Karpas-422 (cell line): ENCODE data around the gene PDE2A. TPM values are rescaled to one million over a fixed set of nuclear protein-coding genes. Genes with fewer than 3 reads are reported as not detected.

Experiments
- DNase-seq: peaks from one replicate; pipeline ENCODE4 v3.0.0-alpha.2; 2015
- H2AFZ ChIP-seq: fragments of 200-600 bp; sonication (generic); 2 replicates; pipeline ENCODE4 v1.6.1; 2014; ENCODE audit warnings: antibody characterized with exemption, low read length, mixed read lengths
- H3K27ac ChIP-seq: fragments of 200-600 bp; sonication (generic); 2 replicates; pipeline ENCODE4 v1.5.1; 2014; ENCODE audit warnings: mild to moderate bottlenecking, low read length, moderate library complexity
- H3K27me3 ChIP-seq: fragments of 200-600 bp; sonication (generic); 2 replicates; pipeline ENCODE4 v1.6.1; 2014; ENCODE audit warnings: low read length, mixed read lengths
- H3K36me3 ChIP-seq: fragments of 200-600 bp; sonication (generic); 2 replicates; pipeline ENCODE4 v1.6.1; 2014; ENCODE audit warnings: low read length, mixed read lengths; ENCODE audit not compliant: insufficient read depth
- H3K4me1 ChIP-seq: fragments of 200-600 bp; sonication (generic); 2 replicates; pipeline ENCODE4 v1.6.1; 2014; ENCODE audit warnings: mild to moderate bottlenecking, low read length, mixed read lengths
- H3K4me2 ChIP-seq: fragments of 200-600 bp; sonication (generic); 2 replicates; pipeline ENCODE4 v1.6.1; 2014; ENCODE audit warnings: low read length, low read depth, mild to moderate bottlenecking; ENCODE audit not compliant: poor library complexity, severe bottlenecking
- H3K4me3 ChIP-seq: fragments of 200-600 bp; sonication (generic); 2 replicates; pipeline ENCODE4 v1.5.1; 2014; ENCODE audit warnings: mild to moderate bottlenecking, antibody characterized with exemption, low read length, mixed read lengths
- H3K79me2 ChIP-seq: fragments of 200-600 bp; sonication (generic); 2 replicates; pipeline ENCODE4 v1.6.1; 2014; ENCODE audit warnings: mild to moderate bottlenecking, low read length, mixed read lengths
- H3K9ac ChIP-seq: fragments of 200-600 bp; sonication (generic); 2 replicates; pipeline ENCODE4 v1.6.0; 2014; ENCODE audit warnings: low read length
- H3K9me2 ChIP-seq: fragments of 200-600 bp; sonication (generic), shearing (Covaris generic); replicated peaks from 2 replicates; pipeline ENCODE4 v1.6.0; 2014; ENCODE audit warnings: mild to moderate bottlenecking, low read length, moderate library complexity; ENCODE audit not compliant: insufficient read depth
- H3K9me3 ChIP-seq: fragments of 300-700, 200-600 bp; sonication (generic); 2 replicates; pipeline ENCODE4 v1.6.1; 2014; ENCODE audit warnings: low read length, mixed read lengths
- H4K20me1 ChIP-seq: fragments of 200-600 bp; sonication (generic); 2 replicates; pipeline ENCODE4 v1.6.1; 2014; ENCODE audit warnings: mild to moderate bottlenecking, antibody characterized with exemption, low read length, low read depth; ENCODE audit not compliant: insufficient read depth
- total RNA-seq: library from RNA; depleted of rRNA; stranded (reverse); fragments of >200 nt; shearing (Covaris generic); gene quantifications from 2 replicates; pipeline ENCODE4 v1.2.3, GENCODE V29; 2014; ENCODE audit warnings: low replicate concordance

The PDE2A gene
- total RNA-seq, 1 experiment from 2014 or later: 1.8 TPM

- Histone ChIP-seq H3K9me3 (no peaks in the 10 kb centered on the region), H3K27me3 (no peaks in the 10 kb centered on the region), H3K79me2 (no peaks in the 10 kb centered on the region), H4K20me1 (peaks cover 12% of the 10 kb centered on the region; the same call in 1 of the 2 replicates), H3K4me1 (peaks cover 26% of the 10 kb centered on the region), H3K27ac (no peak overlapping the region), H3K4me2 (no peak overlapping the region), H2AFZ (no peak overlapping the region), H3K9me2 (no peaks in the 10 kb centered on the region), H3K9ac (no peak overlapping the region), H3K36me3 (no peaks in the 10 kb centered on the region), H3K4me3 (no peak overlapping the region)
- no peak for DNase-seq
Observed at GRCh38 chr11:72623052-72623451, 51.2 kb downstream of the PDE2A start.

DNA sequence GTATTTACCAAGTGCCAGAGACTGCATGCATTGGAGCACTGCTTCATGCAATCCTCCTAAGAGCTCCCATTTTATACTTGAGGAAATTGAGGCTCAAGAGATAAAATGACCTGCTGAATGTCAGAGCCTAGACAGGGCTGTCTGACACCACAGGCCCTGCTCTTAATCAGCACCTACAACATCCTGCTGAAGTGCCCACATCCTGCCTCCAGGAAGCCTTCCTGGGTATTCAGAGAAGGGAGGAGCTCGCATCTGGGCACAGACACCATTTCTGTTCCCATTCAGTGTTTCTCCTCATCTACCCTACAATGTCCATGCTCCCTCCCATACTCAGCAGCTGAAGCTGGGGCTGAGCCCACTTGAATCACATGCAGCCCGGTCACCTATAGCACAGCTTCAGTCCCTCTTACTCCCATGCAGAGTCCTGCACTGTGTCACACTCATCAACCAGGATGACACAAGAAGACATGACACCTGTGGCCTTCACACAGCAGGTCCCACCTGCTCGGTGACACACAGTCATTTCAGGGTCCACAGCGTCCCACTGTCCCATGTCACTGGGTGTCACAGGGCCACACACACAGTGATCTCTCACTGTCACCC lies 53.1 kb downstream of the PDE2A start:
- Histone ChIP-seq H3K4me3 (no peak overlapping the region), H3K9ac (no peak overlapping the region), H3K9me3 (no peaks in the 10 kb centered on the region), H3K79me2 (no peaks in the 10 kb centered on the region), H3K4me2 (peak overlapping the region; percentile 33), H4K20me1 (peaks cover 12% of the 10 kb centered on the region; the same call in 1 of the 2 replicates), H3K27me3 (no peaks in the 10 kb centered on the region), H3K36me3 (no peaks in the 10 kb centered on the region), H3K27ac (no peak overlapping the region), H3K4me1 (peaks cover 26% of the 10 kb centered on the region), H3K9me2 (no peaks in the 10 kb centered on the region), H2AFZ (no peak overlapping the region)
- DNase-seq: no peak

- no peak overlapping the region for H3K9ac ChIP-seq
- H3K4me2 ChIP-seq: no peak overlapping the region
- H3K4me1 ChIP-seq: peaks cover 35% of the 10 kb centered on the region
- H3K9me3 ChIP-seq: no peaks in the 10 kb centered on the region
- no peaks in the 10 kb centered on the region for H3K27me3 ChIP-seq
- peaks cover 5% of the 10 kb centered on the region; the same call in 1 of the 2 replicates for H4K20me1 ChIP-seq
- DNase-seq: no peak
- H3K9me2 ChIP-seq: no peaks in the 10 kb centered on the region
- H3K4me3 ChIP-seq: no peak overlapping the region
- no peak overlapping the region for H2AFZ ChIP-seq
- H3K79me2 ChIP-seq: no peaks in the 10 kb centered on the region
- no peak overlapping the region for H3K27ac ChIP-seq
- H3K36me3 ChIP-seq: no peaks in the 10 kb centered on the region
Observed at GRCh38 chr11:72618803-72619202, 55.4 kb downstream of the PDE2A start.

GRCh38 chr11:72617080-72617762 lies 57.0 kb downstream of the PDE2A start:
- no peak overlapping the region for H3K4me2 ChIP-seq
- peaks cover 10% of the 10 kb centered on the region; the same call in 1 of the 2 replicates for H4K20me1 ChIP-seq
- no peaks in the 10 kb centered on the region for H3K9me3 ChIP-seq
- H3K9ac ChIP-seq: no peak overlapping the region
- peaks cover 36% of the 10 kb centered on the region for H3K4me1 ChIP-seq
- no peaks in the 10 kb centered on the region for H3K36me3 ChIP-seq
- H3K79me2 ChIP-seq: no peaks in the 10 kb centered on the region
- no peaks in the 10 kb centered on the region for H3K9me2 ChIP-seq
- no peak for DNase-seq
- H3K4me3 ChIP-seq: no peak overlapping the region
- no peak overlapping the region for H2AFZ ChIP-seq
- no peak overlapping the region for H3K27ac ChIP-seq
- H3K27me3 ChIP-seq: no peaks in the 10 kb centered on the region

DNA sequence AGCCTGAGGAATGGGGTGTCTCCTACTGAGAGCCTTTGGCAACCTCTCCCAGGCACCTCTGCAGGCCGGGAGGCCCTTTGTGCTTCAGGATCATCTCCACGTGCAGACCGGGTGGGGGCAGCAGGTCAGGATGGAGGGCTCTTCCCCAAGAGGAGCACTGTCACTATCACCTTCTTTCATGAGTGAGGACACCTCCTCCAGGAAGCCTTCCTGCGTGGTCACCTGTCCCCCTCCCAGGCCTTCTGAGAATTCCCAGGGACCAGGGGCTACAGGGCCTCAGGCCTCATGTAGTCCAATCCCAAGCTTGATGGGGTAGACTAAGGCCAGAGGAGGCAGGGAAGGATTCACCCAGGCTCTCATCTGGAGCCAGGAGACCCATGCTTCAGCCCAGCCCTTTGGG lies 57.6 kb downstream of the PDE2A start:
- Histone ChIP-seq H3K4me2 (no peak overlapping the region), H3K79me2 (no peaks in the 10 kb centered on the region), H3K9ac (no peak overlapping the region), H4K20me1 (peaks cover 14% of the 10 kb centered on the region; the same call in 1 of the 2 replicates), H3K36me3 (no peaks in the 10 kb centered on the region), H3K27me3 (no peaks in the 10 kb centered on the region), H3K4me1 (peaks cover 30% of the 10 kb centered on the region), H3K4me3 (no peak overlapping the region), H3K9me3 (no peaks in the 10 kb centered on the region), H2AFZ (no peak overlapping the region), H3K9me2 (no peaks in the 10 kb centered on the region), H3K27ac (no peak overlapping the region)
- no peak for DNase-seq

DNA sequence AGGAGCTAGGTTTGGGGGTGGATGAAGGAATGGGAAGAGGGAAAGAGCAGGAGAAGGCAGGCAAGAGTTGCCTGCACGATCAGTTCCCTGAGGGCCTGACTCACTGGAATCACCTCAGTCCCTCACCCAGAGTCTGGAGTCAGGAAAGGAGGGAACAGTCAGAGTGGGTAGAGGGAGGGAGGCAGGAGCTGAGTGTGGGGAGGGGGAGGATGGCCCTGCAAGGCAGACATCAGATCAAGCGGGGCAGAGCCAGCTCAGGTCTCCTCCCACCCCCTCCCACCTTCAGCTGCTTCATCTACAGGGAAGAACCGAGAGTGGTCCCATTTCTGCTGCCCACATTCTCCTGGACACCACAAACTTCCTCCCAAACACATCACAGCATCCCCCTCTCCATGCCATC lies 58.9 kb downstream of the PDE2A start:
- Histone ChIP-seq H3K4me1 (peaks cover 17% of the 10 kb centered on the region), H3K9ac (no peak overlapping the region), H3K27me3 (no peaks in the 10 kb centered on the region), H3K9me3 (no peaks in the 10 kb centered on the region), H3K9me2 (no peaks in the 10 kb centered on the region), H3K79me2 (no peaks in the 10 kb centered on the region), H3K36me3 (no peaks in the 10 kb centered on the region), H2AFZ (no peak overlapping the region), H3K4me2 (no peak overlapping the region), H4K20me1 (peaks cover 18% of the 10 kb centered on the region; the same call in 1 of the 2 replicates), H3K27ac (no peak overlapping the region), H3K4me3 (no peak overlapping the region)
- no peak for DNase-seq

- no peaks in the 10 kb centered on the region for H3K27me3 ChIP-seq
- no peaks in the 10 kb centered on the region for H3K36me3 ChIP-seq
- no peak overlapping the region for H3K4me2 ChIP-seq
Observed at GRCh38 chr11:72614381-72614780, 59.8 kb downstream of the PDE2A start.

DNA sequence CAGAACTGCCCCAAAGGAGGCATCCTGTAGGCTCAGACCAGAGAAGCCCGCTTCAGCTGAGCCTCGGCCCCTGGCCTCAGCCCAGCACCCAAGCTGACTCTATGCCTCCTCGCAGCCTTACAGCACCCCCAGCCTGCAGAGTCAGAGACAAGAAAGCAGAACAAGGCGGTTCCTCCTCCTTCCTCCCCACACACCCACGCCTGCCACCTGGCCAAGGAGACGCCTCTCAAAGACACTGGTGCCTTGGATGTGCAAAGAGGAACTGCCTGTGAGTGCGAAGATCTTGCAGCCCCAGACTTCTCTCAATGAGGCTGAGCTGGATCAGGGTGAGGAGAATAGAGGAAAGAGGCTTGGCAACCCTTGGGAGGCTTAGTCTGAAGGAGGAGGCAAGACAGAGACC lies 60.2 kb downstream of the PDE2A start:
- Histone ChIP-seq H3K79me2 (no peaks in the 10 kb centered on the region), H4K20me1 (peaks cover 14% of the 10 kb centered on the region; the same call in 1 of the 2 replicates), H3K36me3 (no peaks in the 10 kb centered on the region), H3K27ac (no peak overlapping the region), H3K9ac (no peak overlapping the region), H3K4me2 (no peak overlapping the region), H3K9me2 (no peaks in the 10 kb centered on the region), H3K4me1 (peaks cover 16% of the 10 kb centered on the region), H3K9me3 (no peaks in the 10 kb centered on the region), H3K4me3 (no peak overlapping the region), H2AFZ (no peak overlapping the region), H3K27me3 (no peaks in the 10 kb centered on the region)
- DNase-seq: peak; percentile 89

More at GRCh38 chr11:72614381-72614780, 59.8 kb downstream of the PDE2A start:
- H3K9me3 ChIP-seq: no peaks in the 10 kb centered on the region
- DNase-seq: no peak
- H3K4me1 ChIP-seq: peaks cover 13% of the 10 kb centered on the region
- H3K9ac ChIP-seq: no peak overlapping the region
- no peak overlapping the region for H3K4me3 ChIP-seq
- H3K27ac ChIP-seq: no peak overlapping the region
- no peaks in the 10 kb centered on the region for H3K79me2 ChIP-seq
- peaks cover 15% of the 10 kb centered on the region; the same call in 1 of the 2 replicates for H4K20me1 ChIP-seq
- H2AFZ ChIP-seq: no peak overlapping the region
- H3K9me2 ChIP-seq: no peaks in the 10 kb centered on the region
